Measurements from ENCODE around the gene MAP3K6. TPM values are rescaled to one million over a fixed set of nuclear protein-coding genes. Genes with fewer than 3 reads are reported as not detected.
A peak's percentile ranks its signal among the peaks of the same experiment; 100 is the strongest.

MAP3K6 gene
- total and polyA plus RNA-seq, 2 of the 4 experiments (the other 2 are of a cell fraction), result 4.8 to 15.9 TPM

DNA sequence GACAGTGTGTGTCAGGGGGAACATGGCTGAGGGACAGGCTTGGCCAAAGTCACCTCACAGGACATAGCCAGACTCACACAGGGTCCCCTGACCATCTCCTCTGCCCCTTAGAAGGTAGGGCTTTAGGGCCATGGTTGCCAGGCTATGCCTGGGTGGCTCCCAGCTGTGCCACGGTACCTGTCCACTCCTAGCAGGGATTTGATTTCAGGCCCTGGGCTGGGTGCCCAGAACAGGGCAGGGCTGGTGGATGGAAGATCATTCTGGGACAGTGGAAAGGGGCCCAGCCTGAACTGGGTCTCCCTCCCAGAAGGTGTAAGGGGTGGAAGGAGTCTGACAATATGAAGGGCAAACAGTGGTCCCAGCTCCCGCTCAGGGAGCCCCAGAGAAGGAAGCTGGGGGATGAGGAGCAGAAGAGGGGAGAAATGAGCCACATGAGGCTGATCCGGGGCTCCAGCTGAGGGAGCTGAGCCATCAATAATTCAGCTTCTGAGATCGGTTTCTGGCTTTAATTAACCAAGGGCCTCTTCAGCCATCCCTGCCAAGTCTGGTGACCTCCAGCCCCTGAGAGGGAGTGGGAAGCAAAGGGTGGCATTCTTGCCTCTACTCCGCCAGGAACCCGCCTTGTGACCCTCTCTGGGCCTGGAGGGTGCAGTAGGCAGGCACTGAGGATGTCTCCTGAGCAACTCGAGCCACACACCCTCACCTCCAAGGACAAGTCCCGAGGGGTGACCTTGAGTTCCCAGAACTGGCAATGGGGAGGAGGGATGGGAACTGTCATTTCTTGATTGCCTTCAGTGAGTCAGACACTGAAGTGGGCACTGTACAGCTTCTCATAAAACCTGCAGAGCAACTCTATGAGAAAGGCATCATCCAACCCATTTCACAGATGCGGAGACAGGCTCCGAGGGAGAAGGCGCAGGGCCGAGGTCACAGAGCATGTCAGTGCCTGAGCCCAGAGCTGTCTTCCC, 14.3 kb upstream of the MAP3K6 start:
- Histone ChIP-seq H3K9me3 (ENCODE audit: control insufficient read depth, insufficient read depth, low read length) (no peaks in the 10 kb centered on the region), H3K14ac (replicated peaks; ENCODE audit: low read depth, low read length) (no peak overlapping the region), H2BK15ac (ENCODE audit: low read depth, low read length) (no peak overlapping the region), H2BK120ac (ENCODE audit: low read depth, low read length) (no peak overlapping the region), H3K27ac (ENCODE audit: insufficient read depth, low read length) (no peak overlapping the region), H3K4me2 (ENCODE audit: low read depth, low read length) (no peak overlapping the region), H3K4me1 (ENCODE audit: control insufficient read depth, insufficient read depth, low read length) (no peaks in the 10 kb centered on the region), H3K36me3 (ENCODE audit: control insufficient read depth, insufficient read depth, low read length) (no peaks in the 10 kb centered on the region), H3K23ac (ENCODE audit: low read depth, low read length) (no peak overlapping the region), H2AK5ac (ENCODE audit: low read depth, low read length) (no peak overlapping the region), H4K5ac (ENCODE audit: low read depth, low read length) (no peak overlapping the region), H3K4ac (ENCODE audit: low read depth, low read length) (no peak overlapping the region), H3K9ac (ENCODE audit: low read depth, low read length) (no peak overlapping the region), H3K18ac (ENCODE audit: low read depth, low read length) (no peak overlapping the region), H2BK5ac (ENCODE audit: low read depth, low read length, poor library complexity, severe bottlenecking) (no peak overlapping the region), H2AFZ (replicated peaks; ENCODE audit: low read length, poor library complexity) (no peak overlapping the region), H4K91ac (ENCODE audit: insufficient read depth, low read depth, low read length) (no peak overlapping the region), H3K79me1 (ENCODE audit: low read depth in 1 of 2, low read length in 2 of 2) (no peaks in the 10 kb centered on the region), H3K9me1 (ENCODE audit: insufficient read depth, low read length) (no peaks in the 10 kb centered on the region), H4K20me1 (ENCODE audit: insufficient read depth, low read length) (no peaks in the 10 kb centered on the region; the same call in 1 of the 2 replicates), H2BK20ac (ENCODE audit: low read depth, low read length) (no peak overlapping the region), H3K4me3 (ENCODE audit: insufficient read depth, low read depth, low read length) (no peak overlapping the region), H2AK9ac (replicated peaks; ENCODE audit: low read depth, low read length, poor library complexity) (peak overlapping the region; percentile 81), H3K27me3 (ENCODE audit: control insufficient read depth, insufficient read depth, low read length) (peaks cover 31% of the 10 kb centered on the region), H4K8ac (ENCODE audit: low read depth in 2 of 2, low read length in 2 of 2) (no peak overlapping the region), H3K56ac (ENCODE audit: extremely low read depth, insufficient read depth, low read length) (no peak overlapping the region)
- intact Hi-C loops (cut with micrococcal nuclease) (no loop called here), dilution Hi-C loops (cut with HindIII; ENCODE audit: low sequenced_read_pairs, unreplicated experiment) (no loop called here), in situ Hi-C loops (cut with MboI; ENCODE audit: low sequenced_read_pairs) (no loop called here)
- ATAC-seq (ENCODE audit: low read depth) (no peak), DNase-seq (no peak)
- ChIA-PET CTCF (interaction anchor here (0.8 kb wide), 1 partner anchor 14 kb away, joined by 3 read pairs; the partner anchor contains the start of gene MAP3K6), POLR2A (ENCODE audit: unreplicated experiment) (no interaction called here)
- BruUV-seq (replicated peaks), result no TSS peak
- no peak for TF ChIP-seq SMC3 (IDR thresholded peaks at IDR 0.05; ENCODE audit: low read depth, low read length)
- TF ChIP-seq MAZ (IDR thresholded peaks at IDR 0.05; ENCODE audit: borderline replicate concordance, low read depth, low read length), result no peak
- no peak for TF ChIP-seq POLR2A (IDR thresholded peaks at IDR 0.05; ENCODE audit: low read depth, low read length)
- TF ChIP-seq NFE2L2 (IDR thresholded peaks at IDR 0.05; ENCODE audit: low read depth, low read length), result no peak
- TF ChIP-seq CTCF (conservative IDR thresholded peaks at IDR 0.05; ENCODE audit: low read depth, low read length), result no peak
- no peak for TF ChIP-seq MAFK (IDR thresholded peaks at IDR 0.05; ENCODE audit: low read depth, low read length)
- WGBS, 2 experiments (ENCODE audit: extremely low coverage in 2 of 2, insufficient read length in 1 of 2), result 55% methylated on average over 2 of the region's 12 CpGs; no CpG with 5 or more reads in 1 of the 2 experiments
